GM19467 (cell line): ENCODE results near the gene QKI.
"Not testable (repeated sequence)": the region's sequence is repeated elsewhere in the genome, so short reads cannot be mapped to it uniquely, and the experiment has no call there.

Source experiments
- ATAC-seq: cut with Tn5 transposase; IDR thresholded peaks from one replicate; pipeline ENCODE4 v1.9.1; 2021; ENCODE audit warnings: mild to moderate bottlenecking, moderate library complexity; ENCODE audit not compliant: unreplicated experiment

Gene QKI

GRCh38 chr6:163413345-163414116, 987 bp upstream of the QKI start:
- peak; percentile 42 for ATAC-seq

GRCh38 chr6:163414946-163415619, 565 bp downstream of the QKI start:
- ATAC-seq, result peak; percentile 3

GRCh38 chr6:163415620-163416556, 1.4 kb downstream of the QKI start:
- ATAC-seq, result peak; percentile 2

GRCh38 chr6:163416557-163417253, 2.2 kb downstream of the QKI start:
- ATAC-seq, result no peak

GRCh38 chr6:163417595-163417994, 3.1 kb downstream of the QKI start:
- no peak for ATAC-seq

GRCh38 chr6:163418311-163419029, 4.0 kb downstream of the QKI start:
- no peak for ATAC-seq

GRCh38 chr6:163419413-163420288, 5.1 kb downstream of the QKI start:
- no peak for ATAC-seq

- no peak for ATAC-seq
Measured at GRCh38 chr6:163420289-163420614, 5.7 kb downstream of the QKI start.

- no peak for ATAC-seq
Measured at GRCh38 chr6:163422550-163422949, 8.0 kb downstream of the QKI start.

GRCh38 chr6:163423696-163424095, 9.2 kb downstream of the QKI start:
- no peak for ATAC-seq

GRCh38 chr6:163427498-163428254, 13.2 kb downstream of the QKI start:
- ATAC-seq, result no peak

GRCh38 chr6:163428373-163428772, 13.9 kb downstream of the QKI start:
- no peak for ATAC-seq

- no peak for ATAC-seq
Measured at GRCh38 chr6:163429858-163430448, 15.4 kb downstream of the QKI start.

- no peak for ATAC-seq
Measured at GRCh38 chr6:163432300-163432699, 17.8 kb downstream of the QKI start.

GRCh38 chr6:163433486-163433885, 19.0 kb downstream of the QKI start:
- ATAC-seq, result not testable (repeated sequence)

- ATAC-seq, result no peak
Measured at GRCh38 chr6:163435023-163435422, 20.5 kb downstream of the QKI start.

GRCh38 chr6:163436843-163437242, 22.3 kb downstream of the QKI start:
- ATAC-seq, result no peak

- ATAC-seq, result no peak
Measured at GRCh38 chr6:163437466-163437865, 22.9 kb downstream of the QKI start.
